Erythroblast (primary cell): ENCODE results near the gene NLRP4.

Experiments used
- GATA1 ChIP-seq: IDR thresholded peaks from 2 replicates; pipeline ENCODE4 v1.6.1; 2011; ENCODE audit warnings: low read depth, mild to moderate bottlenecking, control low read depth, low read length, moderate library complexity
- POLR2A ChIP-seq: IDR thresholded peaks from 2 replicates; pipeline ENCODE4 v1.6.1; 2011; ENCODE audit warnings: mild to moderate bottlenecking, low read length

- TF ChIP-seq POLR2A (no peak), GATA1 (no peak)
Measured at GRCh38 chr19:55923556-55923955, 87.2 kb downstream of the NLRP4 start.
